ENCODE data around the gene CALCOCO1. TPM values are rescaled to one million over a fixed set of nuclear protein-coding genes. Genes with fewer than 3 reads are reported as not detected.

CALCOCO1 gene
- total and polyA plus RNA-seq, 2 of the 13 experiments (the other 11 are each of a cell fraction or from before 2014, with no cell fraction given) = 7.7 to 47.7 TPM

DNA sequence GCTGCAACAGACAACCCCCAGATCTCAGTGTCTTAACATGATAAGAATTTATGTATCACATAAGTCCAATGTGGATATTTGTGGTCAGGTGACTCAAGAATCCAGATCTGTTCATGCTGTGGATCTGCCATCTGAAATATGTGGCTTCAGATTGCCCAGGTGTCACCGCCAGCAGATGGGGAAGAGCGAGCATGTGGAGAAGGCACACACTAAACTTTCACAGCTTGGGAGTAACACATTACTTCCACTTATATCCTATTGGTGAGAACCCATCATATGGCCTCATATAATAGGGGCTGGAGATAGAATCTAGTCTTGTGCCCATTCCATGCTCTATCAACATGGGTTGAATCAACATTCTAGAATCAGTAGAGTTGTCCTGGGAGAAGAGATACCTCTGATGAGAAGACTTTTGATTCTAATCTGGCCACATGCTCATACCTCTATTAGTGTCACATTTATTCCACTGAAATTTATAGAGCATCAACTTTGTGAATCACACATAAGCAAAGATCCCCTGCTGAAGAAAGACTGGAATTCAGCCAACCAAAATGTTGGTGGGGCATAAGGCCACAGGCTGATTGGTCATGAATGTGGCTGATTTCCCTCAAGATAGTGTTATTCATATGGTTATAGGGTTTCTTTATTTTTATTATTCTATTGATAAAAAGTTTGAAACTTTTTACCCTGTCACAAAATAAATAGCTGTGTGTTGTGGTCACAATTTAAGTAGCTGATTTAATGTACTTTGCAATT, 6.0 kb upstream of the CALCOCO1 start:
- ChIA-PET CTCF (ENCODE audit: low intra/inter-chr PET ratio, low total read pairs) (no interaction called here), POLR2A (no interaction called here)
- Histone ChIP-seq H2AFZ (ENCODE audit: low read length) (no peak overlapping the region), H3K4me2 (ENCODE audit: low read depth, low read length) (no peak overlapping the region), H3K4me1 (ENCODE audit: insufficient read depth, low read length) (peaks cover 2% of the 10 kb centered on the region), H3K36me3 (replicated peaks in 1 of 2; ENCODE audit: control insufficient read depth in 1 of 2, insufficient read depth in 2 of 2, low read length in 2 of 2) (no peaks in the 10 kb centered on the region), H4K20me1 (ENCODE audit: insufficient read depth, low read length) (no peaks in the 10 kb centered on the region), H3K27ac (ENCODE audit: extremely low read length, insufficient read depth, low read length) (no peak overlapping the region), H3K4me3 (replicated peaks in 1 of 3; ENCODE audit: insufficient read depth in 1 of 3, low read depth in 2 of 3, low read length in 3 of 3) (no peak overlapping the region), H3K27me3 (ENCODE audit: control insufficient read depth in 1 of 2, insufficient read depth in 2 of 2, low read length in 2 of 2) (peaks cover 9 to 38% of the 10 kb centered on the region in 2 experiments; a peak in 3 of 5 replicates), H3K9ac (ENCODE audit: insufficient read depth, low read depth, low read length) (no peak overlapping the region), H3K79me2 (ENCODE audit: insufficient read depth, low read length) (no peaks in the 10 kb centered on the region), H3K9me3 (ENCODE audit: low read length) (no peaks in the 10 kb centered on the region)
- DNase-seq (ENCODE audit: low spot score) = no peak
- 7% methylated on average over 2 of the region's 2 CpGs for WGBS (ENCODE audit: low lambda C conversion rate)
- FAIRE-seq = no peak
- ATAC-seq = no peak
- in situ Hi-C loops (cut with HindIII; ENCODE audit: extremely low pct_ligation_motif_present, low pct_unique_long_range_greater_than_20kb) = no loop called here
- no TSS peak for BruUV-seq (replicated peaks)
- TF ChIP-seq PHF8 (CRISPR knock-in tag; IDR thresholded peaks at IDR 0.05) (no peak), SIN3A (IDR thresholded peaks at IDR 0.05; ENCODE audit: borderline replicate concordance, low read depth, low read length) (no peak), ZNF7 (CRISPR knock-in tag; IDR thresholded peaks at IDR 0.05) (no peak), TMF1 (CRISPR knock-in tag; IDR thresholded peaks at IDR 0.05; ENCODE audit: low read depth) (no peak), ATF7 (IDR thresholded peaks at IDR 0.05) (no peak), ATF7 (CRISPR knock-in tag; IDR thresholded peaks at IDR 0.05) (no peak), ZNF503 (CRISPR knock-in tag; IDR thresholded peaks at IDR 0.05) (no peak), NPAS2 (CRISPR knock-in tag; IDR thresholded peaks at IDR 0.05; ENCODE audit: borderline replicate concordance) (no peak), ZNF451 (CRISPR knock-in tag; IDR thresholded peaks at IDR 0.05) (no peak), ZNF776 (CRISPR knock-in tag; IDR thresholded peaks at IDR 0.05) (no peak), FOXK1 (CRISPR knock-in tag; IDR thresholded peaks at IDR 0.05; ENCODE audit: borderline replicate concordance, low read depth) (no peak), ZNF777 (CRISPR knock-in tag; IDR thresholded peaks at IDR 0.05) (no peak), SRY (CRISPR knock-in tag; IDR thresholded peaks at IDR 0.05) (no peak), CTCF (CRISPR knock-in tag; IDR thresholded peaks at IDR 0.05) (no peak)
- TF ChIP-seq, protein P1, sequence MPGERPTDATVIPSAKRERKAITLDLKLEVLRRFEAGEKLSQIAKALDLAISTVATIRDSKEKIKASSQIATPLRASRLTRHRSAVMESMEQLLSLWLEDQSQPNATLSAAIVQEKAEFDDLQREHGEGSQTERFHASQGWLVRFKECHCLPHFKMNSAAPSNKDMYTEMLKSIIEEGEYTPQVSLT (CRISPR knock-in tag; IDR thresholded peaks at IDR 0.05; ENCODE audit: borderline replicate concordance, low read depth) = no peak
- intact Hi-C loops (cut with micrococcal nuclease; ENCODE audit: unreplicated experiment) = no loop called here

Data from HepG2 (cell line).